Astrocyte of the spinal cord (primary cell): ENCODE results near the gene ASPHD1.
A peak's percentile ranks its signal among the peaks of the same experiment; 100 is the strongest.

Experiments
- DNase-seq: peaks from one replicate; pipeline ENCODE4 v3.0.0; 2011; ENCODE audit warnings: low read depth, low spot score
- H3K4me3 ChIP-seq: 2 replicates; pipeline ENCODE4 v1.5.1; 2011; ENCODE audit warnings: low read depth, mild to moderate bottlenecking, low read length, moderate library complexity
- CTCF ChIP-seq: IDR thresholded peaks from 2 replicates; pipeline ENCODE4 v1.5.1; 2012; ENCODE audit warnings: low read depth, mild to moderate bottlenecking, low read length, inconsistent platforms
- in situ Hi-C: cut with HindIII; loops from 2 replicates; pipeline ENCODE4 v1.10.0; 2017; ENCODE audit warnings: low sequenced_read_pairs

The ASPHD1 gene

GRCh38 chr16:29858149-29858849 is 42.0 kb upstream of the ASPHD1 start:
- no peak for TF ChIP-seq CTCF
- no peak overlapping the region for H3K4me3 ChIP-seq
- no peak for DNase-seq
- in situ Hi-C loops, result no loop called here

- TF ChIP-seq CTCF, result no peak
- no peak overlapping the region for H3K4me3 ChIP-seq
- DNase-seq, result no peak
- in situ Hi-C loops, result no loop called here
Observed at GRCh38 chr16:29858974-29859373, 41.3 kb upstream of the ASPHD1 start.

GRCh38 chr16:29860218-29860617 is 40.1 kb upstream of the ASPHD1 start:
- H3K4me3 ChIP-seq, result no peak overlapping the region
- DNase-seq, result no peak
- in situ Hi-C loops, result no loop called here
- no peak for TF ChIP-seq CTCF

GRCh38 chr16:29862383-29862883 is 37.9 kb upstream of the ASPHD1 start:
- no peak for DNase-seq
- peak; percentile 48 for TF ChIP-seq CTCF
- H3K4me3 ChIP-seq, result peak overlapping the region; percentile 80
- in situ Hi-C loops, result no loop called here

- H3K4me3 ChIP-seq, result peak within 1 kb of the TSS; percentile 80
- in situ Hi-C loops, result no loop called here
- DNase-seq, result peak; percentile 98
- TF ChIP-seq CTCF, result peak; percentile 82
Observed at GRCh38 chr16:29862884-29863668, 37.2 kb upstream of the ASPHD1 start, which contains the start of gene CDIPT. CDIPT (minus strand) TSS chr16:29863226; CDS start chr16:29862857, 369 bp downstream.

- DNase-seq, result no peak
- TF ChIP-seq CTCF, result no peak
- H3K4me3 ChIP-seq, result peak overlapping the region; percentile 21
- in situ Hi-C loops, result no loop called here
Observed at GRCh38 chr16:29863669-29863984, 36.7 kb upstream of the ASPHD1 start.
